Suppressor macrophage (primary cell): ENCODE data around the gene TMEM176B.

ENCODE experiments used
- DNase-seq, 4 experiments: peaks; one replicate each; pipeline ENCODE4 v3.0.0-alpha.2; 2020 to 2022

TMEM176B gene

GRCh38 chr7:150748376-150748775 is 51.8 kb downstream of the TMEM176B start:
- peak; percentile 25 to 58 (median 40) for DNase-seq

DNA sequence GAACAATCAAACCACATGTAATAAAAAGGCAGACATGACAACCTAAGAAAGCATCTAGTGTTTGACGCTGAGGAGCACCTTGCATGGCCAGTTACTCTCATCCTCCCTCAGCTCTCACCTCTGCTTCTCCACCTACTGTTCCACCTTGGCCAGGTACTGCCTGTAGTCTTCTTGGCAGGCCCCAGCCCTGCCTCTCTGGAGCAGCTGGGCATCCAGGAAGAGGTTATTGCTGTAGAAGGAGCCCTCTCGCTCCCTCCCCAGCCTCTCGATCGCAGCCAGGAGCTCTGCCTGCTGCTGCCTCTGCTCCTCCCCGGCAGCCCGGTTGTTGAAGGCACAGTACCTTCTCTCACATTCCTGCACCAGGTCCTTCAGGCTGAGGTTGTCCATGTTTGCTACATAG is 53.2 kb downstream of the TMEM176B start:
- DNase-seq, result no peak

- DNase-seq, result no peak
Measured at GRCh38 chr7:150745876-150746275, 54.3 kb downstream of the TMEM176B start.

GRCh38 chr7:150745086-150745485 is 55.1 kb downstream of the TMEM176B start:
- no peak for DNase-seq

- no peak for DNase-seq
Measured at GRCh38 chr7:150744041-150744656, 56.0 kb downstream of the TMEM176B start.

DNA sequence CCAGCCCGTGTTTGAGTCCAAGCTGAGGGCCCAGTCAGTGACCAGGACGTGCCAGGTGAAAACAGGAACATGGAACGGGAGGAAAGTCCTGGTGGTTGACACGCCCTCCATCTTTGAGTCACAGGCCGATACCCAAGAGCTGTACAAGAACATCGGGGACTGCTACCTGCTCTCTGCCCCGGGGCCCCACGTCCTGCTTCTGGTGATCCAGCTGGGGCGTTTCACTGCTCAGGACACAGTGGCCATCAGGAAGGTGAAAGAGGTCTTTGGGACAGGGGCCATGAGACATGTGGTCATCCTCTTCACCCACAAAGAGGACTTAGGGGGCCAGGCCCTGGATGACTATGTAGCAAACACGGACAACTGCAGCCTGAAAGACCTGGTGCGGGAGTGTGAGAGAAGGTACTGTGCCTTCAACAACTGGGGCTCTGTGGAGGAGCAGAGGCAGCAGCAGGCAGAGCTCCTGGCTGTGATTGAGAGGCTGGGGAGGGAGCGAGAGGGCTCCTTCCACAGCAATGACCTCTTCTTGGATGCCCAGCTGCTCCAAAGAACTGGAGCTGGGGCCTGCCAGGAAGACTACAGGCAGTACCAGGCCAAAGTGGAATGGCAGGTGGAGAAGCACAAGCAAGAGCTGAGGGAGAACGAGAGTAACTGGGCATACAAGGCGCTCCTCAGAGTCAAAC is 57.7 kb downstream of the TMEM176B start:
- no peak for DNase-seq
